ENCODE results near the gene CACNB4. TPM values are rescaled to one million over a fixed set of nuclear protein-coding genes. Genes with fewer than 3 reads are reported as not detected.
"Not testable (repeated sequence)": the region's sequence is repeated elsewhere in the genome, so short reads cannot be mapped to it uniquely, and the experiment has no call there.

Gene CACNB4
- total RNA-seq, 4 donors from 2014 or later: 0.88 to 4.6 (median 2.6) TPM

GRCh38 chr2:151996243-151997003 lies 102.4 kb downstream of the CACNB4 start:
- Histone ChIP-seq H3K4me1 (no peaks in the 10 kb centered on the region), H3K4me3 (no peak overlapping the region), H3K27me3 (no peaks in the 10 kb centered on the region), H3K27ac (no peak overlapping the region), H3K36me3 (no peaks in the 10 kb centered on the region), H3K9me3 (no peaks in the 10 kb centered on the region)
- TF ChIP-seq POLR2A (IDR thresholded peaks at IDR 0.05): no peak
- TF ChIP-seq, protein P1, sequence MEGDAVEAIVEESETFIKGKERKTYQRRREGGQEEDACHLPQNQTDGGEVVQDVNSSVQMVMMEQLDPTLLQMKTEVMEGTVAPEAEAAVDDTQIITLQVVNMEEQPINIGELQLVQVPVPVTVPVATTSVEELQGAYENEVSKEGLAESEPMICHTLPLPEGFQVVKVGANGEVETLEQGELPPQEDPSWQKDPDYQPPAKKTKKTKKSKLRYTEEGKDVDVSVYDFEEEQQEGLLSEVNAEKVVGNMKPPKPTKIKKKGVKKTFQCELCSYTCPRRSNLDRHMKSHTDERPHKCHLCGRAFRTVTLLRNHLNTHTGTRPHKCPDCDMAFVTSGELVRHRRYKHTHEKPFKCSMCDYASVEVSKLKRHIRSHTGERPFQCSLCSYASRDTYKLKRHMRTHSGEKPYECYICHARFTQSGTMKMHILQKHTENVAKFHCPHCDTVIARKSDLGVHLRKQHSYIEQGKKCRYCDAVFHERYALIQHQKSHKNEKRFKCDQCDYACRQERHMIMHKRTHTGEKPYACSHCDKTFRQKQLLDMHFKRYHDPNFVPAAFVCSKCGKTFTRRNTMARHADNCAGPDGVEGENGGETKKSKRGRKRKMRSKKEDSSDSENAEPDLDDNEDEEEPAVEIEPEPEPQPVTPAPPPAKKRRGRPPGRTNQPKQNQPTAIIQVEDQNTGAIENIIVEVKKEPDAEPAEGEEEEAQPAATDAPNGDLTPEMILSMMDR (IDR thresholded peaks at IDR 0.05): no peak
- DNase-seq: no peak

DNA sequence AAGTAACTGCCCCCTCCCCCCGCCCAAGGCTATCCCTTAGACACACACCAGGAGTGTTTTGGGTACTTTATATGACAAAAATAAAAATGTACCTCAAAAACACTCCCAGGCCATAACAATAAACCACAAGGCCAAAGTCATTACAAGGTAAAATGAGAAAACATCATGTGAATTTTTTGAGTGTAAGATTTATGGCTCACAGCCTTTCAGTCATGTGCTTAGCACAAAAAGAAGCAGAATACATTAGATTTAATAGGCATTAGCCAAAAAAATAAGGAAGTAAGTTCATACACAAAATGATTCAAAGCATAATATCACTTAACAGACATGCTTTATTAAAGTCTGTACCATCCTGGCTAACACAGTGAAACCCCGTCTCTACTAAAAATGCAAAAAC lies 103.7 kb downstream of the CACNB4 start:
- Histone ChIP-seq H3K27ac (no peak overlapping the region), H3K4me3 (no peak overlapping the region), H3K4me1 (no peaks in the 10 kb centered on the region), H3K9me3 (no peaks in the 10 kb centered on the region), H3K27me3 (no peaks in the 10 kb centered on the region), H3K36me3 (no peaks in the 10 kb centered on the region)
- TF ChIP-seq, protein P1 (IDR thresholded peaks at IDR 0.05): no peak
- no peak for TF ChIP-seq POLR2A (IDR thresholded peaks at IDR 0.05)
- DNase-seq: no peak

- H3K4me1 ChIP-seq, H3K27ac ChIP-seq, DNase-seq, H3K36me3 ChIP-seq, H3K4me3 ChIP-seq, H3K9me3 ChIP-seq, H3K27me3 ChIP-seq: not testable (repeated sequence)
Observed at GRCh38 chr2:151994178-151994577, 104.7 kb downstream of the CACNB4 start.

DNA sequence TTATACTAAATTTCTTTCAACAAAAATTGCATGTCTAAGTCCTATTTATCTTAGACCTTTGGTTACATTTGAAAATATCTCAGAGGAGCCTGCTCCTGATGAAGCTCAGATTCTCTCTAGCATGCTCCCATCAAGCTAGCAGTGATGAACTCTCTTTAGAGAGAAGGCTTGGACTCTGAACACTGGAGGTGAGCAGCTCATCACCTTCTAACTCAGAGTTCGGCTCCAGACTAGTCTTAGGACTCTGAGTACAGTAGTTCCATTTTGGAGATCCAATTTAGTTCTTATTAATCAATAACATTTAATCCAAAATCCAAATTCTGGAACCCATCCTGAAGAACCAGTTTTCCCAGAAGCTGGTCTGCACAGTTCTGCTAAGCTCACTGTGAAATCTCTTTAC lies 107.8 kb downstream of the CACNB4 start:
- H3K36me3 ChIP-seq: no peaks in the 10 kb centered on the region
- no peak overlapping the region for H3K4me3 ChIP-seq
- H3K4me1 ChIP-seq: no peaks in the 10 kb centered on the region
- no peaks in the 10 kb centered on the region for H3K9me3 ChIP-seq
- H3K27ac ChIP-seq: no peak overlapping the region
- DNase-seq: no peak
- TF ChIP-seq, protein P1 (IDR thresholded peaks at IDR 0.05): no peak
- no peak for TF ChIP-seq POLR2A (IDR thresholded peaks at IDR 0.05)
- H3K27me3 ChIP-seq: no peaks in the 10 kb centered on the region

- no peaks in the 10 kb centered on the region for H3K9me3 ChIP-seq
- no peaks in the 10 kb centered on the region for H3K4me1 ChIP-seq
- no peak overlapping the region for H3K4me3 ChIP-seq
- no peaks in the 10 kb centered on the region for H3K27me3 ChIP-seq
- no peaks in the 10 kb centered on the region for H3K36me3 ChIP-seq
- no peak overlapping the region for H3K27ac ChIP-seq
- TF ChIP-seq, protein P1 (IDR thresholded peaks at IDR 0.05): no peak
- TF ChIP-seq POLR2A (IDR thresholded peaks at IDR 0.05): no peak
- DNase-seq: no peak
Observed at GRCh38 chr2:151989378-151989777, 109.5 kb downstream of the CACNB4 start.

DNA sequence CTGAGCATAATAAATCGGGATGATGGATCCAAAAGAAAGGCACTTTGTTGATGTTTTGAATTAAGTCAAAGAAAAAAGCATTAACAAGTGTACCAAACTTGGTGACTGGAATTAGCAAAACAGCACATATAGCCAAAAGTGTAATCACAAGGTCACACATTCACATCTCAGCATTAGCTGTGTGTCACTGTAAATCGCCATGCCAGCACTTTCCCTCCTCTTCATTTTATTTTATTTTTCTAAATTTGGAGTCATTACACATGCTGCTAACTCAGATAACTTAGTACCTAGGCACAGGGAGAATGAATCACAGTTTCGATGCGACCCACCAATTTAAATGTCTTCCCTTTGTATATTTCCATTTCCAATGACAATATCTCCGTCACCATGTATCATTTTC lies 111.4 kb downstream of the CACNB4 start:
- Histone ChIP-seq H3K36me3 (no peaks in the 10 kb centered on the region), H3K9me3 (no peaks in the 10 kb centered on the region), H3K27me3 (no peaks in the 10 kb centered on the region), H3K4me1 (no peaks in the 10 kb centered on the region), H3K27ac (no peak overlapping the region), H3K4me3 (no peak overlapping the region)
- TF ChIP-seq POLR2A (IDR thresholded peaks at IDR 0.05): no peak
- TF ChIP-seq, protein P1 (IDR thresholded peaks at IDR 0.05): no peak
- DNase-seq: no peak
